HepG2 (cell line): ENCODE results near the gene BCL6B. TPM values are rescaled to one million over a fixed set of nuclear protein-coding genes. Genes with fewer than 3 reads are reported as not detected.

Source experiments
- ERF ChIP-seq: IDR thresholded peaks from 2 replicates; pipeline ENCODE4 v1.6.1; 2018; ENCODE audit warnings: missing biosample characterization, missing genetic modification reagents
- FOXK2 ChIP-seq: fragments of 450-650 bp; IDR thresholded peaks from 2 replicates; pipeline ENCODE4 v1.6.1; 2016
- HDAC1 ChIP-seq: sonication (generic); formaldehyde crosslinking; IDR thresholded peaks from 2 replicates; pipeline ENCODE4 v1.5.1; 2020; ENCODE audit warnings: mild to moderate bottlenecking, missing genetic modification reagents
- HDAC2 ChIP-seq: sonication (generic); formaldehyde crosslinking; IDR thresholded peaks from 2 replicates; pipeline ENCODE4 v1.4.0; 2020; ENCODE audit warnings: missing genetic modification reagents
- HNF4A ChIP-seq: sonication (generic); formaldehyde crosslinking; IDR thresholded peaks from 2 replicates; pipeline ENCODE4 v1.4.0; 2020; ENCODE audit warnings: missing genetic modification reagents
- JUND ChIP-seq: sonication (generic); formaldehyde crosslinking; IDR thresholded peaks from 2 replicates; pipeline ENCODE4 v1.8.0; 2022; ENCODE audit warnings: mild to moderate bottlenecking, missing genetic modification reagents
- NFATC3 ChIP-seq: sonication (generic); formaldehyde crosslinking; IDR thresholded peaks from 2 replicates; pipeline ENCODE4 v1.5.1; 2020; ENCODE audit warnings: mild to moderate bottlenecking, missing genetic modification reagents
- NFYB ChIP-seq: sonication (generic); formaldehyde crosslinking; IDR thresholded peaks from 2 replicates; pipeline ENCODE4 v1.4.0; 2020; ENCODE audit warnings: missing genetic modification reagents
- NFYC ChIP-seq: IDR thresholded peaks from 2 replicates; pipeline ENCODE4 v1.6.1; 2016; ENCODE audit warnings: missing genetic modification reagents, missing compliant biosample characterization
- POGZ ChIP-seq: sonication (generic); formaldehyde crosslinking; IDR thresholded peaks from 2 replicates; pipeline ENCODE4 v1.4.0; 2020; ENCODE audit warnings: mild to moderate bottlenecking, missing genetic modification reagents
- RNF2 ChIP-seq: fragments of 450-650 bp; conservative IDR thresholded peaks from 2 replicates; pipeline ENCODE4 v1.6.1; 2016; ENCODE audit warnings: low read depth
- SSRP1 ChIP-seq: IDR thresholded peaks from 2 replicates; pipeline ENCODE4 v1.6.1; 2016; ENCODE audit warnings: control low read depth
- ZKSCAN8 ChIP-seq: IDR thresholded peaks from 2 replicates; pipeline ENCODE4 v1.6.1; 2016; ENCODE audit warnings: borderline replicate concordance, missing genetic modification reagents, missing compliant biosample characterization
- ZNF136 ChIP-seq: sonication (generic); formaldehyde crosslinking; IDR thresholded peaks from 2 replicates; pipeline ENCODE4 v1.8.1; 2022; ENCODE audit warnings: low read depth, mild to moderate bottlenecking, moderate library complexity, missing genetic modification reagents
- ZNF160 ChIP-seq: sonication (generic); formaldehyde crosslinking; IDR thresholded peaks from 2 replicates; pipeline ENCODE4 v1.8.0; 2022; ENCODE audit warnings: mild to moderate bottlenecking, inconsistent platforms, missing genetic modification reagents
- ZNF205 ChIP-seq: IDR thresholded peaks from 2 replicates; pipeline ENCODE4 v1.6.1; 2018; ENCODE audit warnings: missing biosample characterization, missing genetic modification reagents
- ZNF256 ChIP-seq: sonication (generic); formaldehyde crosslinking; conservative IDR thresholded peaks from 2 replicates; pipeline ENCODE4 v1.4.0; 2020; ENCODE audit warnings: missing genetic modification reagents
- ZNF382 ChIP-seq: sonication (generic); formaldehyde crosslinking; IDR thresholded peaks from 2 replicates; pipeline ENCODE4 v1.5.0; 2020; ENCODE audit warnings: missing genetic modification reagents, mild to moderate bottlenecking, borderline replicate concordance
- ZNF451 ChIP-seq: sonication (generic); formaldehyde crosslinking; IDR thresholded peaks from 2 replicates; pipeline ENCODE4 v1.5.0; 2020; ENCODE audit warnings: mild to moderate bottlenecking, missing genetic modification reagents
- ZNF460 ChIP-seq: sonication (generic); formaldehyde crosslinking; IDR thresholded peaks from 2 replicates; pipeline ENCODE4 v1.5.1; 2020; ENCODE audit warnings: missing genetic modification reagents, mild to moderate bottlenecking, borderline replicate concordance
- polyA plus RNA-seq, 8 experiments: library from polyadenylated mRNA; depleted of rRNA in 3 of 8; stranded (reverse) in 7 of 8; unstranded in 1 of 8; fragments of >200 nt; fragmentation: Illumina TruSeq in 4 of 8; extraction: Trizol in 4 of 8; gene quantifications; 2 replicates each; pipeline versions ENCODE4 v1.2.1 to v1.2.3, GENCODE V29; 2011 to 2016; ENCODE audit warnings: low read depth in 4 of 8, missing spikeins in 1 of 8, mixed read lengths in 1 of 8; ENCODE audit not compliant: insufficient read depth in 1 of 8
- total RNA-seq, 5 experiments: library from RNA; depleted of rRNA; stranded (reverse); fragments of >200 nt; fragmentation: Illumina TruSeq; extraction: Trizol; gene quantifications; 2 replicates each; pipeline ENCODE4 v1.2.3, GENCODE V29; 2016; ENCODE audit warnings: low read depth in 1 of 5
- TF ChIP-seq, protein P1 (sequence below): sonication (generic); formaldehyde crosslinking; IDR thresholded peaks from 2 replicates; pipeline ENCODE4 v1.4.0; 2020; ENCODE audit warnings: mild to moderate bottlenecking, missing genetic modification reagents, borderline replicate concordance
- TF ChIP-seq, protein P2 (sequence below): sonication (generic); formaldehyde crosslinking; IDR thresholded peaks from 2 replicates; pipeline ENCODE4 v1.5.1; 2020; ENCODE audit warnings: missing genetic modification reagents, mild to moderate bottlenecking, borderline replicate concordance
- TF ChIP-seq, protein P3 (sequence below): IDR thresholded peaks from 2 replicates; pipeline ENCODE4 v1.6.1; 2012; ENCODE audit warnings: inconsistent platforms
- TF ChIP-seq, protein P4 (sequence below): sonication (generic); formaldehyde crosslinking; IDR thresholded peaks from 2 replicates; pipeline ENCODE4 v1.4.0; 2020; ENCODE audit warnings: missing genetic modification reagents
- TF ChIP-seq, protein P5 (sequence below): sonication (generic); formaldehyde crosslinking; IDR thresholded peaks from 2 replicates; pipeline ENCODE4 v1.5.0; 2020; ENCODE audit warnings: mild to moderate bottlenecking, low read depth, missing genetic modification reagents, borderline replicate concordance
- TF ChIP-seq, protein P6 (sequence below): sonication (generic); formaldehyde crosslinking; IDR thresholded peaks from 2 replicates; pipeline ENCODE4 v1.4.0; 2020; ENCODE audit warnings: missing genetic modification reagents, mild to moderate bottlenecking, borderline replicate concordance

BCL6B gene
- total and polyA plus RNA-seq, 2 of the 13 experiments (the other 11 are each of a cell fraction or from before 2014, with no cell fraction given), result not detected

DNA sequence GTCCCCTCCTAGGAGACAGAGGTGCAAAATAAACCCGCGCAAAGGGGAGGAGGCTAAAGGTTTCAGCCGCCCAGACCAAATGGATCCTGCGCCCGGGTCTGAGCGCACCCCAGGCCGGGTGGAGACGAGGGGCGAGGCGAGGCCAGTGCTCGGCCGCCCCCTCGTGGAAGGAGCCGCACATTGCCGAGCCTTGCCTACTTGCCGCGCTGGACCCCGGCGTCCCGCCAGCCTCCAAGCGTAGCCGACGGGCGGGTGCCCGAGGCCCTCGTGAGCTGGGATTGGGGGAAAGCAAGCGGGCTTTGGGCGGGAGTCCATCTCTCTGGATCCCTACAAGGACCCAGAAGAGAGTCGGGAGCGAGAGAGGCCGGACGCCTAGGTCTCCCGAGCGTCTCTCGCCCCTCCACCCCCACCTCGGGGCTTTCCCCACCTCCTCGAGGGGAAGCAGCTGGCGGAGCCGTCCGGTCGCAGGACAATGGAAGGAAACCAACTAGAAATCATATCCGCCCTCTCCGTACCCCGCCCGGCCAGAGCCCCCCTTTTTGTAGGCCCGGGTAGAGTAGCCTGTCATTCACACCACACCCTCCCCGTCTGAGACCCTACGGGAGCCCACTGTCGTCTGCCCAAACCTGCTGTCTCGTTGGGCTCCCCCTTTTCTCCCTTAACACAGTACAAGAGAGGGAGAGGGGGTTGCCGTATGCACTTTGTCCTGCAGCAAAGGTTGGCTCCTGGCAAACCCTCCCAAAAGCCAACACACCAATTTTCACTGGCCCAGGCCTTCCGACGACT lies 664 bp upstream of the BCL6B start (continued):
- TF ChIP-seq, protein P1, sequence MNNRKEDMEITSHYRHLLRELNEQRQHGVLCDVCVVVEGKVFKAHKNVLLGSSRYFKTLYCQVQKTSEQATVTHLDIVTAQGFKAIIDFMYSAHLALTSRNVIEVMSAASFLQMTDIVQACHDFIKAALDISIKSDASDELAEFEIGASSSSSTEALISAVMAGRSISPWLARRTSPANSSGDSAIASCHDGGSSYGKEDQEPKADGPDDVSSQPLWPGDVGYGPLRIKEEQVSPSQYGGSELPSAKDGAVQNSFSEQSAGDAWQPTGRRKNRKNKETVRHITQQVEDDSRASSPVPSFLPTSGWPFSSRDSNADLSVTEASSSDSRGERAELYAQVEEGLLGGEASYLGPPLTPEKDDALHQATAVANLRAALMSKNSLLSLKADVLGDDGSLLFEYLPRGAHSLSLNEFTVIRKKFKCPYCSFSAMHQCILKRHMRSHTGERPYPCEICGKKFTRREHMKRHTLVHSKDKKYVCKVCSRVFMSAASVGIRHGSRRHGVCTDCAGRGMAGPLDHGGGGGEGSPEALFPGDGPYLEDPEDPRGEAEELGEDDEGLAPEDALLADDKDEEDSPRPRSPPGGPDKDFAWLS (CRISPR knock-in tag), result no peak
- TF ChIP-seq ZNF136, result no peak
- no peak for TF ChIP-seq ZNF460
- no peak for TF ChIP-seq HNF4A
- TF ChIP-seq, protein P2, sequence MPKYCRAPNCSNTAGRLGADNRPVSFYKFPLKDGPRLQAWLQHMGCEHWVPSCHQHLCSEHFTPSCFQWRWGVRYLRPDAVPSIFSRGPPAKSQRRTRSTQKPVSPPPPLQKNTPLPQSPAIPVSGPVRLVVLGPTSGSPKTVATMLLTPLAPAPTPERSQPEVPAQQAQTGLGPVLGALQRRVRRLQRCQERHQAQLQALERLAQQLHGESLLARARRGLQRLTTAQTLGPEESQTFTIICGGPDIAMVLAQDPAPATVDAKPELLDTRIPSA, result no peak
- TF ChIP-seq, protein P3, sequence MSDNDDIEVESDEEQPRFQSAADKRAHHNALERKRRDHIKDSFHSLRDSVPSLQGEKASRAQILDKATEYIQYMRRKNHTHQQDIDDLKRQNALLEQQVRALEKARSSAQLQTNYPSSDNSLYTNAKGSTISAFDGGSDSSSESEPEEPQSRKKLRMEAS, result peak; percentile 69
- TF ChIP-seq ERF (CRISPR knock-in tag), result peak; percentile 45
- no peak for TF ChIP-seq FOXK2
- TF ChIP-seq ZNF256 (CRISPR knock-in tag), result no peak
- no peak for TF ChIP-seq JUND (CRISPR knock-in tag)
- TF ChIP-seq ZNF382 (CRISPR knock-in tag), result no peak
- no peak for TF ChIP-seq NFATC3 (CRISPR knock-in tag)
- TF ChIP-seq HDAC1 (CRISPR knock-in tag), result no peak
- no peak for TF ChIP-seq NFYC (CRISPR knock-in tag)
- TF ChIP-seq SSRP1 (CRISPR knock-in tag), result no peak
- TF ChIP-seq, protein P4, sequence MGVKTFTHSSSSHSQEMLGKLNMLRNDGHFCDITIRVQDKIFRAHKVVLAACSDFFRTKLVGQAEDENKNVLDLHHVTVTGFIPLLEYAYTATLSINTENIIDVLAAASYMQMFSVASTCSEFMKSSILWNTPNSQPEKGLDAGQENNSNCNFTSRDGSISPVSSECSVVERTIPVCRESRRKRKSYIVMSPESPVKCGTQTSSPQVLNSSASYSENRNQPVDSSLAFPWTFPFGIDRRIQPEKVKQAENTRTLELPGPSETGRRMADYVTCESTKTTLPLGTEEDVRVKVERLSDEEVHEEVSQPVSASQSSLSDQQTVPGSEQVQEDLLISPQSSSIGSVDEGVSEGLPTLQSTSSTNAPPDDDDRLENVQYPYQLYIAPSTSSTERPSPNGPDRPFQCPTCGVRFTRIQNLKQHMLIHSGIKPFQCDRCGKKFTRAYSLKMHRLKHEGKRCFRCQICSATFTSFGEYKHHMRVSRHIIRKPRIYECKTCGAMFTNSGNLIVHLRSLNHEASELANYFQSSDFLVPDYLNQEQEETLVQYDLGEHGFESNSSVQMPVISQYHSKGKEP (CRISPR knock-in tag), result 0 out of 2 replicates have a peak, but pooled peaks have one; percentile 41
- 0 out of 2 replicates have a peak, but pooled peaks have one; percentile 20 for TF ChIP-seq RNF2
- no peak for TF ChIP-seq ZKSCAN8 (CRISPR knock-in tag)
- TF ChIP-seq ZNF205, result peak; percentile 51; the same call in 1 of the 2 replicates
- TF ChIP-seq, protein P5, sequence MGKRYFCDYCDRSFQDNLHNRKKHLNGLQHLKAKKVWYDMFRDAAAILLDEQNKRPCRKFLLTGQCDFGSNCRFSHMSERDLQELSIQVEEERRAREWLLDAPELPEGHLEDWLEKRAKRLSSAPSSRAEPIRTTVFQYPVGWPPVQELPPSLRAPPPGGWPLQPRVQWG (CRISPR knock-in tag), result no peak
- 0 out of 2 replicates have a peak, but pooled peaks have one; percentile 21 for TF ChIP-seq POGZ
- TF ChIP-seq, protein P6, sequence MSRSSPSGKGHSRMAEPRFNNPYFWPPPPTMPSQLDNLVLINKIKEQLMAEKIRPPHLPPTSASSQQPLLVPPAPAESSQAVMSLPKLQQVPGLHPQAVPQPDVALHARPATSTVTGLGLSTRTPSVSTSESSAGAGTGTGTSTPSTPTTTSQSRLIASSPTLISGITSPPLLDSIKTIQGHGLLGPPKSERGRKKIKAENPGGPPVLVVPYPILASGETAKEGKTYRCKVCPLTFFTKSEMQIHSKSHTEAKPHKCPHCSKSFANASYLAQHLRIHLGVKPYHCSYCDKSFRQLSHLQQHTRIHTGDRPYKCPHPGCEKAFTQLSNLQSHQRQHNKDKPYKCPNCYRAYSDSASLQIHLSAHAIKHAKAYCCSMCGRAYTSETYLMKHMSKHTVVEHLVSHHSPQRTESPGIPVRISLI, result no peak
- TF ChIP-seq NFYB (CRISPR knock-in tag), result no peak
- peak; percentile 29; the same call in 1 of the 2 replicates for TF ChIP-seq HDAC2 (CRISPR knock-in tag)
- TF ChIP-seq ZNF160, result no peak
- TF ChIP-seq ZNF451 (CRISPR knock-in tag), result no peak
